SU-DHL-6 (cell line): Measurements from ENCODE around the gene SUSD4.

Experiments
- CTCF ChIP-seq: fragments of 200-600 bp; sonication (generic); IDR thresholded peaks from one replicate; pipeline ENCODE4 v1.5.1; 2017; ENCODE audit warnings: antibody characterized with exemption, mild to moderate bottlenecking, low read length, moderate library complexity; ENCODE audit not compliant: insufficient read depth, poor library complexity, severe bottlenecking
- EZH2phosphoT487 ChIP-seq: fragments of 200-600 bp; sonication (generic), shearing (Covaris generic); conservative IDR thresholded peaks from 2 replicates; pipeline ENCODE4 v1.6.1; 2018; ENCODE audit warnings: mild to moderate bottlenecking, antibody characterized with exemption, low read length, moderate library complexity, mixed read lengths

DNA sequence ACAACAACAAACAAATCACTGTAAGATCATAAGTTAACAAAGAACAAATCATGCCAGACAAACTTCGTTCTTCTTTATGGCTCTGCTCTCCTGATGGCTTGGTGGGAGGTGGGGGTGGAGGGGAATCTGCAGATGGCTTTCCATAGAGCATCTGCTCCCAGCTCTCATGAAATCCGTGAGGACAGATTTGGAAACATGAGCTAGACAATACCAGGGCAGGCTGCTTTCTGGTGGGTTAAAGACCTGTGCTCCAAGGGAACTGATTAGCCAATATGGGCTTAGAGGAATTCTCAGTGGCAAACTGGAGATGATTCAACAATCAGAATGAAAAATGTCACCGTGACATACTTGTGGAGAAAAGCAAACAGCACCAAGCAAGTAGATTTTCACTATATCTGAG lies 151.5 kb downstream of the SUSD4 start:
- TF ChIP-seq CTCF (no peak), EZH2phosphoT487 (no peak)
